Measurements from ENCODE around the gene MAGEA4.

Gene MAGEA4

GRCh38 chrX:151958101-151958500 lies 45.4 kb downstream of the MAGEA4 start:
- Histone ChIP-seq H3K9me2 (replicated peaks; ENCODE audit: insufficient read depth, low read length) (no peaks in the 10 kb centered on the region), H3K4me3 (ENCODE audit: insufficient read depth, low read length, poor library complexity, severe bottlenecking) (no peak overlapping the region), H4K20me1 (ENCODE audit: low read depth, low read length) (no peaks in the 10 kb centered on the region), H3K27me3 (ENCODE audit: low read length) (no peaks in the 10 kb centered on the region), H3K27ac (ENCODE audit: low read depth, low read length) (no peak overlapping the region), H3K36me3 (ENCODE audit: low read length) (no peaks in the 10 kb centered on the region), H3K9me3 (ENCODE audit: insufficient read depth, low read length) (no peaks in the 10 kb centered on the region), H3K79me2 (ENCODE audit: insufficient read depth, low read length) (no peaks in the 10 kb centered on the region), H3K9ac (ENCODE audit: low read length) (no peak overlapping the region), H2AFZ (ENCODE audit: low read depth, low read length, severe bottlenecking) (no peak overlapping the region), H3K4me2 (ENCODE audit: low read depth, low read length, poor library complexity, severe bottlenecking) (no peak overlapping the region), H3F3A (ENCODE audit: insufficient read depth) (no peaks in the 10 kb centered on the region)
- no peak for TF ChIP-seq EZH2phosphoT487 (conservative IDR thresholded peaks at IDR 0.05; ENCODE audit: low read length)
- no peak for TF ChIP-seq CTCF (IDR thresholded peaks at IDR 0.05; ENCODE audit: insufficient read depth, low read length, poor library complexity, severe bottlenecking)

- no peaks in the 10 kb centered on the region for H3K9me2 ChIP-seq (replicated peaks; ENCODE audit: insufficient read depth, low read length)
- no peak overlapping the region for H2AFZ ChIP-seq (ENCODE audit: low read depth, low read length, severe bottlenecking)
- TF ChIP-seq CTCF (IDR thresholded peaks at IDR 0.05; ENCODE audit: insufficient read depth, low read length, poor library complexity, severe bottlenecking) (no peak), EZH2phosphoT487 (conservative IDR thresholded peaks at IDR 0.05; ENCODE audit: low read length) (no peak)
- no peak overlapping the region for H3K4me2 ChIP-seq (ENCODE audit: low read depth, low read length, poor library complexity, severe bottlenecking)
- no peaks in the 10 kb centered on the region for H3F3A ChIP-seq (ENCODE audit: insufficient read depth)
- H3K4me3 ChIP-seq (ENCODE audit: insufficient read depth, low read length, poor library complexity, severe bottlenecking), result no peak overlapping the region
- no peak overlapping the region for H3K9ac ChIP-seq (ENCODE audit: low read length)
- no peaks in the 10 kb centered on the region for H3K36me3 ChIP-seq (ENCODE audit: low read length)
- no peaks in the 10 kb centered on the region for H3K27me3 ChIP-seq (ENCODE audit: low read length)
- H3K27ac ChIP-seq (ENCODE audit: low read depth, low read length), result no peak overlapping the region
- H3K79me2 ChIP-seq (ENCODE audit: insufficient read depth, low read length), result no peaks in the 10 kb centered on the region
- no peaks in the 10 kb centered on the region for H4K20me1 ChIP-seq (ENCODE audit: low read depth, low read length)
- no peaks in the 10 kb centered on the region for H3K9me3 ChIP-seq (ENCODE audit: insufficient read depth, low read length)
These were observed 49.3 kb downstream of the MAGEA4 start for GRCh38 chrX:151962034-151962433.

GRCh38 chrX:151966236-151966635 lies 53.5 kb downstream of the MAGEA4 start:
- Histone ChIP-seq H3K9ac (ENCODE audit: low read length) (no peak overlapping the region), H3K27me3 (ENCODE audit: low read length) (no peaks in the 10 kb centered on the region), H3K4me3 (ENCODE audit: insufficient read depth, low read length, poor library complexity, severe bottlenecking) (no peak overlapping the region), H3K9me2 (replicated peaks; ENCODE audit: insufficient read depth, low read length) (no peaks in the 10 kb centered on the region), H2AFZ (ENCODE audit: low read depth, low read length, severe bottlenecking) (no peak overlapping the region), H4K20me1 (ENCODE audit: low read depth, low read length) (no peaks in the 10 kb centered on the region), H3K36me3 (ENCODE audit: low read length) (no peaks in the 10 kb centered on the region), H3F3A (ENCODE audit: insufficient read depth) (no peaks in the 10 kb centered on the region), H3K27ac (ENCODE audit: low read depth, low read length) (no peak overlapping the region), H3K9me3 (ENCODE audit: insufficient read depth, low read length) (no peaks in the 10 kb centered on the region), H3K79me2 (ENCODE audit: insufficient read depth, low read length) (no peaks in the 10 kb centered on the region), H3K4me2 (ENCODE audit: low read depth, low read length, poor library complexity, severe bottlenecking) (no peak overlapping the region)
- TF ChIP-seq CTCF (IDR thresholded peaks at IDR 0.05; ENCODE audit: insufficient read depth, low read length, poor library complexity, severe bottlenecking) (no peak), EZH2phosphoT487 (conservative IDR thresholded peaks at IDR 0.05; ENCODE audit: low read length) (no peak)
